SU-DHL-6 (cell line): ENCODE measurements around the gene TCF23.

ENCODE experiments used
- H2AFZ ChIP-seq: fragments of 200-600 bp; sonication (generic); 2 replicates; pipeline ENCODE4 v1.6.1; 2014; ENCODE audit warnings: low read depth, mild to moderate bottlenecking, moderate library complexity, mixed read lengths, antibody characterized with exemption, low read length; ENCODE audit not compliant: severe bottlenecking
- H3F3A ChIP-seq: fragments of 200-600 bp; shearing (Covaris generic); 2 replicates; pipeline ENCODE4 v1.6.0; 2016; ENCODE audit warnings: antibody characterized with exemption, mild to moderate bottlenecking; ENCODE audit not compliant: insufficient read depth
- H3K27ac ChIP-seq: fragments of 200-600 bp; sonication (generic); 2 replicates; pipeline ENCODE4 v1.5.1; 2016; ENCODE audit warnings: low read depth, mild to moderate bottlenecking, low read length, moderate library complexity, mixed read lengths
- H3K27me3 ChIP-seq: fragments of 200-600 bp; sonication (generic), shearing (Covaris generic); 2 replicates; pipeline ENCODE4 v1.6.0; 2014; ENCODE audit warnings: mild to moderate bottlenecking, low read length
- H3K36me3 ChIP-seq: fragments of 200-600 bp; sonication (generic); 2 replicates; pipeline ENCODE4 v1.6.1; 2014; ENCODE audit warnings: mild to moderate bottlenecking, low read length, mixed read lengths
- H3K4me2 ChIP-seq: fragments of 300-600, 200-600 bp; shearing (Covaris generic), sonication (generic); 2 replicates; pipeline ENCODE4 v1.6.0; 2014; ENCODE audit warnings: low read length, low read depth, mild to moderate bottlenecking; ENCODE audit not compliant: poor library complexity, severe bottlenecking
- H3K4me3 ChIP-seq: fragments of 200-600 bp; sonication (generic); 2 replicates; pipeline ENCODE4 v1.5.1; 2014; ENCODE audit warnings: antibody characterized with exemption, low read length, mild to moderate bottlenecking, mixed read lengths; ENCODE audit not compliant: insufficient read depth, poor library complexity, severe bottlenecking
- H3K79me2 ChIP-seq: fragments of 200-600 bp; sonication (generic); 2 replicates; pipeline ENCODE4 v1.6.1; 2014; ENCODE audit warnings: mild to moderate bottlenecking, low read length, moderate library complexity; ENCODE audit not compliant: insufficient read depth
- H3K9ac ChIP-seq: fragments of 200-600 bp; sonication (generic); 2 replicates; pipeline ENCODE4 v1.7.0; 2014; ENCODE audit warnings: mild to moderate bottlenecking, low read length
- H3K9me2 ChIP-seq: fragments of 200-600 bp; sonication (generic); replicated peaks from 2 replicates; pipeline ENCODE4 v1.6.1; 2014; ENCODE audit warnings: low read length; ENCODE audit not compliant: insufficient read depth
- H3K9me3 ChIP-seq: fragments of 200-600 bp; sonication (generic); 2 replicates; pipeline ENCODE4 v1.6.1; 2014; ENCODE audit warnings: low read length, mixed read lengths; ENCODE audit not compliant: insufficient read depth
- H4K20me1 ChIP-seq: fragments of 200-600 bp; sonication (generic); 2 replicates; pipeline ENCODE4 v1.6.1; 2014; ENCODE audit warnings: low read depth, mild to moderate bottlenecking, antibody characterized with exemption, low read length, moderate library complexity, mixed read lengths
- EZH2phosphoT487 ChIP-seq: fragments of 200-600 bp; sonication (generic), shearing (Covaris generic); conservative IDR thresholded peaks from 2 replicates; pipeline ENCODE4 v1.6.1; 2018; ENCODE audit warnings: mild to moderate bottlenecking, antibody characterized with exemption, low read length, moderate library complexity, mixed read lengths
- TF ChIP-seq, protein P1 (sequence below): fragments of 200-600 bp; sonication (generic); IDR thresholded peaks from one replicate; pipeline ENCODE4 v1.5.1; 2017; ENCODE audit warnings: antibody characterized with exemption, mild to moderate bottlenecking, low read length, moderate library complexity; ENCODE audit not compliant: insufficient read depth, poor library complexity, severe bottlenecking

Gene TCF23

DNA sequence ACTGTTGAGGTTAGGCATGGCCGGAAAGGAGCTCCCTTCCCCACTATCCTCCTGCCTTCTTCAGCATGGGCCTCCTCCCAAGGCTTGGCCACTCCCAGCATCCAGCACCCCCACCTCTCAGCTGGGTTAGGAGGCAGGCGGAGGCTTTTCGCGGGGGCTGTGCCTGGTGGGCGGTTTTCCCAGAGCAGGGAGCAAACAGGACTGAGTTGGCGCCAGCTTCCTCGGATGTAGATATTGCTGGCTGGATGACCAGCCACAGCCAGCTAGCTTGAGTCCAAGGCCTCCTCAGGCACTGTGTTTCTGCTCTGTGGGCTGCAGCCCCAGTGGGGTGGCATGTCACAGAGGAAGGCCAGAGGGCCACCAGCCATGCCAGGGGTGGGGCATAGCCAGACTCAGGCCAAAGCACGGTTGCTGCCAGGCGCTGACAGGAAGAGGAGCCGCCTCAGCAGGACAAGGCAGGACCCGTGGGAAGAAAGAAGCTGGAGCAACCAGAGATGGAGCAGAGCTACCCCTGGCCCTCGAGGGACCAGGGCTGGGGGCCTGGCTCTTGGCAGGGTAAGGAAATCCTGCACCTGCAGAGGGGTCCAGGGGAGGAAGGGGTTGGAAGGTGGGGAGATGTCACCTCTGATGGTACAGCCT lies at the start of gene TCF23:
TCF23 (plus strand) TSS at position 204 of the 639 bp plus-strand sequence; CDS start at position 334, 130 bp downstream.
- H3K4me3 ChIP-seq = no peak within 1 kb of the TSS
- no peak within 1 kb of the TSS for H3K9ac ChIP-seq
- no peaks in the 10 kb centered on the region for H3K9me2 ChIP-seq
- H3K36me3 ChIP-seq = no peaks in the 10 kb centered on the region
- no peaks in the 10 kb centered on the region for H3F3A ChIP-seq
- H3K79me2 ChIP-seq = no peaks in the 10 kb centered on the region
- H3K4me2 ChIP-seq = no peak within 1 kb of the TSS
- no peaks in the 10 kb centered on the region for H3K9me3 ChIP-seq
- no peaks in the 10 kb centered on the region for H3K27me3 ChIP-seq
- H2AFZ ChIP-seq = no peak within 1 kb of the TSS
- no peaks in the 10 kb centered on the region for H4K20me1 ChIP-seq
- TF ChIP-seq, protein P1, sequence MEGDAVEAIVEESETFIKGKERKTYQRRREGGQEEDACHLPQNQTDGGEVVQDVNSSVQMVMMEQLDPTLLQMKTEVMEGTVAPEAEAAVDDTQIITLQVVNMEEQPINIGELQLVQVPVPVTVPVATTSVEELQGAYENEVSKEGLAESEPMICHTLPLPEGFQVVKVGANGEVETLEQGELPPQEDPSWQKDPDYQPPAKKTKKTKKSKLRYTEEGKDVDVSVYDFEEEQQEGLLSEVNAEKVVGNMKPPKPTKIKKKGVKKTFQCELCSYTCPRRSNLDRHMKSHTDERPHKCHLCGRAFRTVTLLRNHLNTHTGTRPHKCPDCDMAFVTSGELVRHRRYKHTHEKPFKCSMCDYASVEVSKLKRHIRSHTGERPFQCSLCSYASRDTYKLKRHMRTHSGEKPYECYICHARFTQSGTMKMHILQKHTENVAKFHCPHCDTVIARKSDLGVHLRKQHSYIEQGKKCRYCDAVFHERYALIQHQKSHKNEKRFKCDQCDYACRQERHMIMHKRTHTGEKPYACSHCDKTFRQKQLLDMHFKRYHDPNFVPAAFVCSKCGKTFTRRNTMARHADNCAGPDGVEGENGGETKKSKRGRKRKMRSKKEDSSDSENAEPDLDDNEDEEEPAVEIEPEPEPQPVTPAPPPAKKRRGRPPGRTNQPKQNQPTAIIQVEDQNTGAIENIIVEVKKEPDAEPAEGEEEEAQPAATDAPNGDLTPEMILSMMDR = no peak
- TF ChIP-seq EZH2phosphoT487 = no peak
- H3K27ac ChIP-seq = no peak within 1 kb of the TSS

DNA sequence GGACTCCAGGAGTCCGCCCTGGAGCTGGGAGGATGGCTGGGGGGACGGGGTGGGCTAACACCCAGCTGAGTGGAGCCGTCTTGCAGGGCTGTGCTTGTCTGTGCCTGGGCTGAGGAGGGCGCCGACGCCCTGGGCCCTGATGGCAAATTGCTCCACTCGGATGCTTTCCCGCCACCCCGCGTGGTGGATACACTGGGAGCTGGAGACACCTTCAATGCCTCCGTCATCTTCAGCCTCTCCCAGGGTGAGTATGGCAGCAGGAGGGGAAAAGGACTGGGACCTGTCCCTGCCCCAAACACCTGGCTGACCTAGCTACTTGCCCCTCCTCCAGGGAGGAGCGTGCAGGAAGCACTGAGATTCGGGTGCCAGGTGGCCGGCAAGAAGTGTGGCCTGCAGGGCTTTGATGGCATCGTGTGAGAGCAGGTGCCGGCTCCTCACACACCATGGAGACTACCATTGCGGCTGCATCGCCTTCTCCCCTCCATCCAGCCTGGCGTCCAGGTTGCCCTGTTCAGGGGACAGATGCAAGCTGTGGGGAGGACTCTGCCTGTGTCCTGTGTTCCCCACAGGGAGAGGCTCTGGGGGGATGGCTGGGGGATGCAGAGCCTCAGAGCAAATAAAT lies 49.4 kb upstream of the TCF23 start:
- H3K4me3 ChIP-seq = no peak overlapping the region
- no peaks in the 10 kb centered on the region for H3K27me3 ChIP-seq
- no peaks in the 10 kb centered on the region for H3F3A ChIP-seq
- H3K9me3 ChIP-seq = no peaks in the 10 kb centered on the region
- H3K36me3 ChIP-seq = no peaks in the 10 kb centered on the region
- no peak overlapping the region for H2AFZ ChIP-seq
- no peak for TF ChIP-seq EZH2phosphoT487
- TF ChIP-seq, protein P1 = no peak
- no peak overlapping the region for H3K27ac ChIP-seq
- H3K9me2 ChIP-seq = no peaks in the 10 kb centered on the region
- no peaks in the 10 kb centered on the region for H3K79me2 ChIP-seq
- no peaks in the 10 kb centered on the region for H4K20me1 ChIP-seq
- no peak overlapping the region for H3K9ac ChIP-seq
- no peak overlapping the region for H3K4me2 ChIP-seq

DNA sequence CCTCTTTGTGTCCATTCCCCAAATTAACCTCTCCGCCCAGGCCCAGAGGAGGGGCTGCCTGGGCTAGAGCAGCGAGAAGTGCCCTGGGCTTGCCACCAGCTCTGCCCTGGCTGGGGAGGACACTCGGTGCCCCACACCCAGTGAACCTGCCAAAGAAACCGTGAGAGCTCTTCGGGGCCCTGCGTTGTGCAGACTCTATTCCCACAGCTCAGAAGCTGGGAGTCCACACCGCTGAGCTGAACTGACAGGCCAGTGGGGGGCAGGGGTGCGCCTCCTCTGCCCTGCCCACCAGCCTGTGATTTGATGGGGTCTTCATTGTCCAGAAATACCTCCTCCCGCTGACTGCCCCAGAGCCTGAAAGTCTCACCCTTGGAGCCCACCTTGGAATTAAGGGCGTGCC lies 48.8 kb upstream of the TCF23 start:
- H3F3A ChIP-seq = no peaks in the 10 kb centered on the region
- H3K36me3 ChIP-seq = no peaks in the 10 kb centered on the region
- H3K4me2 ChIP-seq = no peak overlapping the region
- H3K9ac ChIP-seq = no peak overlapping the region
- no peaks in the 10 kb centered on the region for H3K27me3 ChIP-seq
- H3K9me2 ChIP-seq = no peaks in the 10 kb centered on the region
- TF ChIP-seq, protein P1 = no peak
- no peak for TF ChIP-seq EZH2phosphoT487
- no peaks in the 10 kb centered on the region for H3K9me3 ChIP-seq
- no peak overlapping the region for H2AFZ ChIP-seq
- H3K79me2 ChIP-seq = no peaks in the 10 kb centered on the region
- H4K20me1 ChIP-seq = no peaks in the 10 kb centered on the region
- H3K27ac ChIP-seq = no peak overlapping the region
- no peak overlapping the region for H3K4me3 ChIP-seq
